Measurements from ENCODE around the gene ADPRHL1.

ADPRHL1 gene

GRCh38 chr13:113414335-113414734 is 39.0 kb downstream of the ADPRHL1 start:
- DNase-seq: no peak

DNA sequence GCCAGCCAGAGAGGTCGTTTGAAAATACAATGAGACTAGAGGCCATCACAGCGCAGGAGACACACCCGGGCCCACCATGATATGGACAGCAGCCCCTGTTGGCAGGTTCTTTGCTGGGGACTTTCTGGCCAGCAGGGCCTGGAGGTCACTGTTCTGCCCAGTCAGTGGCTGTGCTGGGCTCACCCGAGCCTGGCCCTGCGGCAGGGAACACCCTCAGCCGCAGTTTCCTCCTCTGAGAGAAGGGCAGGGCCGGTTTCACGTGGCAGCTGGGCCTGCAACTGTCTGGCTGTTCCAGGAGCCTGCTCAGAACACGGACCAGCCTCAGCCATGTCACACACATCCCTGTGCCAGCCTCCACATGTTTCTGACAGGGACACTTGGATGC is 39.4 kb downstream of the ADPRHL1 start:
- no peak for DNase-seq

- no peak for DNase-seq
These were observed 40.0 kb downstream of the ADPRHL1 start for GRCh38 chr13:113413178-113413897.

DNA sequence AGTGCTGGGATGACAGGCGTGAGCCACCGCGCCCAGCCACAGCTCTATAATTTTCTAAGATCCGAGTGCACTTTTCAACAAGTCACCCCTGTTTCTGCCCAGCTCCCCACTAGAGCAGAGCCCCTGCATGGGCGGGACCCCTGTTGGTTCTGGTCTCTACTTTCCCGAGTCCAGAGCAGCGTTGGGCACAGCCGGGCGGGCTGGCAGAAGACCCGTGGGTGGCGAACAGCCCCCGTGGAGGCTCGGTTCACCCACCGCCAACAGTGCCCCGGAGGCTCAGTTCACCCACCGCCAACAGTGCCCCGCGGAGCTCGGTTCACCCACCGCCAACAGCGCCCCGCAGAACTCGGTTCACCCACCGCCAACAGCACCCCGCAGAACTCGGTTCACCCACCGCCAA is 40.8 kb downstream of the ADPRHL1 start:
- DNase-seq: no peak

DNA sequence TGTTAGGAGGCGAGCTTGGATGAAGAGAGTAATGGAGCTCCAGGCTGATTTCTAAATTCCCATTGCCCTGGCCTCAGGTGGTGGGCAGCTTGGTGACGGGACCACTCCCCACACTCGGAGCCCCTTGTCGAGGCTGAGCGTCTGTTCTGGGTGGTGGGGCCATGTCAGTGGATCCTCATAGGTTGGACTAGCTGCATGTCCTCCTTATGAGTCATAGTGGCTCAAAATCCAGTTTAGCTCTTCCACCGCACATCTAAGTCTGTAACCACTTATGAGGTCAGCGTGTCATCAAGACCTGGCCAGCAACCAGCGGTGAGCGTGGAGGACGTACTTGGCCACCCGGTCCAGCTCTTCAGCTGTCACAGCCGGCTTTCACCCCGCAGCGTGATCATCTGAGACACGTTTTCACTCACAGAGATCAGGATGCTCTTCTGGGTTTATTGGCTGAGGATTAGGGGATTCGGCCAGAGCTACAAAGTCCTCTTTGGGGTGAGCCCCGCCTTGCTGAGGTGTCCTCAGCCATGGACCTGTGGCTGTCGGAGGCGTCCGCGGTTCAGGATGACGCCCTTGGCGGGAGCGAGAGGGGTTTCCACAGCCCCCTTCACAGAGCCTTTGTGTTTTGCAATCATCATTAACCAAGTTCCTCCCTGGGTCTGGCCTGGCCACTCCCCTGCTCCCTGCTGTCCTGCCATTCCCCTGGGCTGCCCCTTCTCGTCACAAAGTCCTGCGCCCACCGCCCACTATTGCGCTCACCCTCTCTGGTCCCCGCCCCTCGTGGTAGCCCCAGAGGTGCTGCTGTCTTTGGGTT is 41.9 kb downstream of the ADPRHL1 start:
- DNase-seq: no peak

- DNase-seq: no peak
These were observed 42.7 kb downstream of the ADPRHL1 start for GRCh38 chr13:113410472-113411201.

GRCh38 chr13:113408562-113408961 is 44.7 kb downstream of the ADPRHL1 start:
- DNase-seq: no peak

GRCh38 chr13:113407531-113408393 is 45.5 kb downstream of the ADPRHL1 start:
- no peak for DNase-seq

- DNase-seq: no peak
These were observed 46.2 kb downstream of the ADPRHL1 start for GRCh38 chr13:113407103-113407530.

- no peak for DNase-seq
These were observed 46.8 kb downstream of the ADPRHL1 start for GRCh38 chr13:113406321-113407102.

GRCh38 chr13:113405481-113406300 is 47.6 kb downstream of the ADPRHL1 start:
- no peak for DNase-seq

- no peak for DNase-seq
These were observed 48.4 kb downstream of the ADPRHL1 start for GRCh38 chr13:113404723-113405471.

GRCh38 chr13:113404366-113404722 is 48.9 kb downstream of the ADPRHL1 start:
- no peak for DNase-seq

- no peak for DNase-seq
These were observed 49.8 kb downstream of the ADPRHL1 start for GRCh38 chr13:113403255-113404104.

DNA sequence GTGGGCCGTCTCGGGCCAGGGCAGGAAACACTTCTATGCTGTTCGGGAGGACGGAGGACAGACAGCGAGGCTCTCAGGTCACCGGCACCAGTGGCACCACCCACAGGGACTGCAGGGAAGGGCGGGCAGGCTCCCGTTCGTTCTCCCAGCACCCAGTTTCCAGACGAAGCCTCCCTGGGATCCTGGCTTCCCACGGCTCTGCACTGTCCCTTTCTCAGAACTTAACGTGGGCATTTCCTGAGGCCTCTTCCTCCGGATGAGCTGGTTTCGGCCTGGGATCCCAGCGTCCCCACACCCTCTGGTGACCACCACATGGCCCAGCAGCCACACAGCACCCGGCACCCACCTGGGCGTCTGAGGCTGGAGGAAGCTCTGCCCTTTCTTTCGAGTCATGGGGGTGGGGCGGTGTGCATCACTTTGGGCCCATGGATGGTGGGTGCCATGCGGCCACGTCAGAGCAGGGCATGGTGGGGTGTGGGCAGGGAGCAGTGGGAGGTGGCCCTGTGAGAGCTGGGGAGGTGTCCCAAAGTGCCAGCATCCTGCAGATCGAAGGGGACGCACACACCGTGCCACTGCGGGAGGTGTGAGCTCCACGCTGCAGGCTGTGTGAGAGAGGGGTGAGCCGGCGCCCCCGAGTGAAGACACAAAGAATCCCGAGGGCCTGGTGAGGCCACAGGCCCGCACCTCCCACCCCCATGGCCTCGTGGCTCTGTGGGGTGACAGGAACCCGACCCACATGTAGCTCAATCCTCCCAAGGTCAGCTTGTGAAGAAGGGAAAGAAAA is 50.6 kb downstream of the ADPRHL1 start:
- DNase-seq: no peak

- DNase-seq: no peak
These were observed 51.6 kb downstream of the ADPRHL1 start for GRCh38 chr13:113401452-113402415.
